NCI-H446 treated with DMSO at 0.1 percent for 48 hours (cell line): ENCODE data around the gene IFFO2.

Source experiments
- DNase-seq: peaks from one replicate; lab custom pipeline; 2025; lab: John Stamatoyannopoulos, UW

The IFFO2 gene

DNA sequence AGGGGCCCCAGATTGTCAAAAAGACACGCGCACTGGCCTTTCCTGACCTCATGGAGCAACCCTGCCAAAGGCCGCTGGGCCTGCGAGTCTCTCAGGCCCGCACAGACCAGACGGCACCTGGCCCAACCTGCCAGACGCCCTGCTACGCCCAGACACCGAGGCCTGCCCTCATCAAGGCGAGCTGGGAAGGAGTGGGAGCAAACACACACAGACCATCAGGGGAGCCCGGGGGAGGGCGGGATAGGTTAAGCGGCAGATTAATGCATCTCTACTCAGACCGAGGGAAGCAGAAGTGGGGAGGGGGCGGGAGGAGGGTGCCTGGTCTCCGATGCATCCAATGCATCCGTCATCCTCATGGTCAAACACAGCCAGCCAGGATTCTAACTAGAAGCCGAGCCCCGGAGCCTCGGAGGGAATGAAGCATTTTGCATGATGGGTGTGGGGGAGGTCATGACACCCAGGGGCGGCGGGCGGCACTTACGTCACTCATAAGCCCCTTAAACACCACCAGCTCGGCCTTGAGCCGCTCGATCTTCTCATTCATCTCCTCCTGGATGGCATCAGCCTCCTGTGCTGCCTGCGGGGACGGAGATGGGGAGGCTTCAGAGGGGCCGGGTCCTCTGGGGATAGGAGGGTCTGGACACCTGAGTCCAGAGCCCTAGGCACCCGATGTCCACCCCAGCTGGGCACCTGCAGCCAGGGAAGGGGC is 37.1 kb downstream of the IFFO2 start:
- no peak for DNase-seq

DNA sequence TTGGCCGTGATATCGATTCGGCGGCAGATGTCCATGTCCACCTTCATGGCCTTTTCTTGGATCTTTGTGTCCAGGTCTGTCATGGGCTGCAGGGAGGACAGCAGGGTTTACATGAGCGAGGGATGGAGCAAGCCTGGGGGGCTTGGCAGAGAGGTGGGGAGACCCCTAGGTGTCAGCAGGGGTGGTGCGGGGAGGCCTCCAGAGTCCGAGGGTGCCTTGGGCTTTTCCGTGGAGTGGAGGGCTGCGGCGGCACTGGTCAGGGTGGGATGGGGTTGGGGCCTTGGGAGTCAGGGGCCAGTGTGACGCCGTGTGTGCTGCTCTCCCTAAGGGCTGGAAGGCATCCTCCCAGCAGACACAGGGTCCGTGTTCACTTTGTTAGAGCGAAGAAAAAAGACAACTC is 38.1 kb downstream of the IFFO2 start:
- DNase-seq, result no peak

DNA sequence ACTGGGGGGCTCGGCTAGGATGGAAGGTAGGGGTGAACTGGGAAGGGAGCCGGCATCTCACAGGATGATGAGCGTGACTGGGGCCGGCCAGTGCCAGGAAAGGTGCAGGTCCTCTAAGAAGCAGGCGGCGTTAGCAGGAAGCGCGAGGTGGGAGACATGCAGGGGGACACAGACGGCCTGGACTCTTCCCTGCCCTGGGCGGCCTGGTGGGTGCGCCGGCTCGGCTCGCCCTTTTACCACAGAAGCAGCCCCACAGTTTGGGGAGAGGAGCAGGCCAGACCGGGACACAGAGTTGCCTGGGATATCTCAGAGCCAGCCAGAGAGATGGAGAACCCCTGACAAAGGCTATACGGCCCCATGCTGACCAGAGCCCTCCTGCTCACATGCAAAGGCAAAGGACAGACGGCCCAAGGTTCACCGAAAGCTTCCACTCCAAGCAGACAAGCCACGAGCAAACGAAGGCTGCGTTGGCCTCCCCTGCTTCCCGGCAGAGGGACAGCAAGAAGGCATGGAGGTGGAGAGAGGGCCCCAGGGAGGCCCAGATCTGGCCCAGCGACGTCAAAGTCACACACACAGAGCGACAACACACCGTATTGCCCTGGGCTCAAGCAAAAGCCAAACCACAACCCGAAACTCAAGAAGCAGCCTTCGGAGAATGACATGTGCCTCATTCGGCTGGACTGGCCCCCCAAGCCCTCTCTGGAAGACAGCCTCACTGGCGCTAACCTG is 39.2 kb downstream of the IFFO2 start:
- no peak for DNase-seq

DNA sequence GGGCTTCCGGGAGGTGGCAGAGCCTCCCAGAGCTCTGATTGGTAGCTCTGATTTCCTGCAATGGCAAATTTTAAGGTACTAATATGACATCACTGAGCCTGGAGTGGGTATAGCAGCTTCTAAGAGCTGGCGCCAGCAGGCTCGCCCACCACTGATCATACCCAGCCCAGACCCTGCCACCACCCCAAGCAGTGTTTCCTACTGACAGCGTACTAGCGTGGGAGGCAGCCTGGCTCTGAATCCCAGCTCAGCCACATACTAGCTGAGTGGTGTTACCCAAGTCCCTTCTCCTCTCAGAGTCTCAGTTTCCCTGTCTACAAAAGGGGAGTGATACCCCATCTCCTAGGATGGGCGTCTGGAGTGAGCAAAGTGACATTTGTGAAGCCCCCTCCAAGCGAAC is 41.1 kb downstream of the IFFO2 start:
- DNase-seq, result no peak

DNA sequence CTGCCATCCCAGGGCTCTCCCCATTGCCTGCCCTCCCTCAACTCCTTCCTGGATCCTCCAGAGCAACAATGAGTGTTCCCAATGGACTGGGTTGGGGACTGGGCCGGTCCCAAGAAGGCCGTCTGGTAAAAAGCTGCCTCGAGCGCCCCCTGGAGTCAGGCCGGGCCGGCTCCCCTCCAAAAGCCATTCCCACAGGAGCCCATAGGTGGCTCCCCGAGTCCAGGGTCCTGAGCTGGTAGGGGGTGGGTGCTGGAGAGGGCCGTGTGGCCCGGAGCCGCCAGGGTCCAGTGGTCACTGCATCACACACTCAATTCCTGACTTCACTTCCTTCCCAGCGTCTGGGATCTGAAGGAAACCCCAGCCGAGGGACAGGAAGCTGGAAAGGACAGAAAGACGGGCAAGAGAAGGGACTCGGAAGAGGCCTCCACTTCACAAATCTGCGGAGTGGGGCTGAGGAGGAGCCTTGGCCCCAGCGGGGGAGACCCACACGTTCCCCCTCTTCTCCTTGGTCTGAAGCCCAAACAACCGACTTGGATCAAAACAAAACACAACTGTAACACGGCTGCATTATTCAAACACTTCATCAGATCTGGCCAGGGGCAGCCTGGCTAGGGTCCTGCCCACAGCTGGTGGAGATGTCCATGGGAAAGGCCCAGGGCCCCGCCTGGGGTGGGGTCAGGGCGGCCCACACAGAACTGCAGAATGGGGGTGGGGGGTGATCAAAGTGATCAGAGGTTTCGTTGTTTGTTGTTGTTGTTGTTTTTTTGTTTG is 43.2 kb downstream of the IFFO2 start:
- DNase-seq, result no peak

DNA sequence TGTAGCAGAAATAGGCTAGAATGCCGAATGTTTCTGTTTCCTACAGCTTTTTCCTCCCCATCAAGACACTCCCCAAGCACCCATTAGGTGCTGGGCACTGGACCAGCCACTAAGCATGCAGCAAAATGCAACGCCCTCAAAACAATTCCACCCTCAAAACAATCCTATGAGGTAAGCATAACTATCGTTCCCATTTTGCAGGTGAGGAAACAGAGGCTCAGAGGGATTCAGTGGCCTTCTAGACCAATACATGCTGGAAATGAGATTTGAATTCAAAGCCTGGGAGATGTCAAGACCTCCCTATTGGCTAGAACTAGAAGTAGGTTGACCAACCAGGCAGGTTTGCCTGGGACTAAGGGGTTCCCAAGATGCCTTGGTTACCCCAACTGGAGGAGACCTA is 43.9 kb downstream of the IFFO2 start:
- DNase-seq, result no peak

DNA sequence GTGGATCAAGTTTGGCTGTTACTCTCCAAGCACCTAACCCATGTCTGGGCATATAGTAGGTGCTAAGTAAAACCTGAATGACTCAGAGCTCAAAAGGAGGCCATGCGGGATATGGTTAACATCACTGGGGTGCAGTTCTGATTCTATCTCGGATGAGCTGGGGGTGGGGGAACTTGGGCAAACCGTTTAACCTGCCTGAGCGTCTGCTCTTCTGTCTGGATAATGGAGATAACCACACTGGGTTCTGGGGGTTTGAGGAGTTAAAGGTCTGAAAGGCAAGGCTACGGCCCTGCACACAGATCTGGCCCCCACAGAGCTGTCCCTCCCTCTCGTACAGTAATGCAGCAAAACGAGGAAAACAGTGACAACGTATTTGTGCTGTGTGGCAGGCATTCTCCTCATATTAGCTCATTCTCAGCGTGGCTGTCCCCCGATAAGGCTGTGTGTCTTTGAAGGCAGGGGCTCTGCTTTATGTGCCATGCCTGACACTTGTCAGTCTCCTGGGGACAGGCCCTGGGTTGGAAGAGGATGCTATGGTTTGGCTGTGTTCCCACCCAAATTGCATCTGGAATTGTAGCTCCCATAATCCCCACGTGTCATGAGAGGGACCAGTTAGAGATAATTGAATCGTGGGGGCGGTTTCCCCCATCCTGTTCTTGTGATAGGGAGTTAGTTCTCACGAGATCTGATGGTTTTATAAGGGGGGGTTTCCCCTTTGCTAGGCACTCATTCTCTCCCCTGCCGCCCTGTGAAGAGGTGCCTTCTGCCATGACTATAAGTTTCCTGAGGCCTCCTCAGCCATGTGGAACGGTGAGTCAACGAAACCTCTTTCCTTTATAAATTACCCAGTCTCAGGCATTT is 47.3 kb downstream of the IFFO2 start:
- DNase-seq, result no peak

DNA sequence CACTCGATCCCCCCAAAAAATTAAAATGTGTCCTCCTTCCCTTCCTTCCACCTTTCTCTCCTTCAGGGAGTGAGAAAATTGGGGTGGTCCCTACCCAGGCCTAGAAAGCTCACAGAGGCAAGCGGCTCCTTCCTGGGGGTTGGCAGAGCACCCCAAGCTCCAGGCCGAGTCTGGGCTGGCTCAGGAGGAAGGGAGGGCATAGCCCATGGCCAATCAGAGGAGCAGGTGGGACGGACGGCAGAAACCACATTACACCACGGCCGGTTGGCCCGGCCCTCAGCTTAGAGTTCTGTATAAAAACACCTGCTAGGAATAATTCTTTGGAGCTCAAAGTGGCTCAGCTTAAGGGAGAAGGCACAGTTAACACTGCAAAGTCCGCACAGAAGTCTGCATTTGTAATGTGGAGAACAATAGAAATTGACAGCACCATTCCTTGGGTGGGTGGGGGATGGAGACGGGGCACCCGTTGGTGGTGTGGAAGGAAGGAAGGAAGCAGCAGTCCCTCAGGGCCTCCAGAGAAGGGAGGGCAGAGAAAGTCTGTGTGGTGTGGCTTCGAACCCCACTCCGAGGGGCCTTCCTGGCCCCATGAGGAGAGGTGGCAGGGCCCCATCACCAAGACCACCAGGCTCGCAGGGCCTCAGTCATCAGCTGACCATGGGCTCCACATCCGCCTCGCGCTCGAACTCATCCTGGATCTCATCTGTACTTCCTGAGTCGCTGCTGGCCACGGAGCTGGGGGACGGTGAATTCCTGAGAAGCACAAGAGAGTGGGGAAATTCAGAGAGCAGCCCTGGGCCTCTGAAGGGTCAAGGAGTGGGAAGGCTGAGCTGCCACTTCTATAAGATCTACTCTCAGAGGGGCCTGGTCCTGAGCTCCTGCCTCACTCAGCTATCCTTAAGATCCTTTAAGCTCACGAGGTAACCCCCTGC is 48.3 kb downstream of the IFFO2 start:
- DNase-seq, result no peak

DNA sequence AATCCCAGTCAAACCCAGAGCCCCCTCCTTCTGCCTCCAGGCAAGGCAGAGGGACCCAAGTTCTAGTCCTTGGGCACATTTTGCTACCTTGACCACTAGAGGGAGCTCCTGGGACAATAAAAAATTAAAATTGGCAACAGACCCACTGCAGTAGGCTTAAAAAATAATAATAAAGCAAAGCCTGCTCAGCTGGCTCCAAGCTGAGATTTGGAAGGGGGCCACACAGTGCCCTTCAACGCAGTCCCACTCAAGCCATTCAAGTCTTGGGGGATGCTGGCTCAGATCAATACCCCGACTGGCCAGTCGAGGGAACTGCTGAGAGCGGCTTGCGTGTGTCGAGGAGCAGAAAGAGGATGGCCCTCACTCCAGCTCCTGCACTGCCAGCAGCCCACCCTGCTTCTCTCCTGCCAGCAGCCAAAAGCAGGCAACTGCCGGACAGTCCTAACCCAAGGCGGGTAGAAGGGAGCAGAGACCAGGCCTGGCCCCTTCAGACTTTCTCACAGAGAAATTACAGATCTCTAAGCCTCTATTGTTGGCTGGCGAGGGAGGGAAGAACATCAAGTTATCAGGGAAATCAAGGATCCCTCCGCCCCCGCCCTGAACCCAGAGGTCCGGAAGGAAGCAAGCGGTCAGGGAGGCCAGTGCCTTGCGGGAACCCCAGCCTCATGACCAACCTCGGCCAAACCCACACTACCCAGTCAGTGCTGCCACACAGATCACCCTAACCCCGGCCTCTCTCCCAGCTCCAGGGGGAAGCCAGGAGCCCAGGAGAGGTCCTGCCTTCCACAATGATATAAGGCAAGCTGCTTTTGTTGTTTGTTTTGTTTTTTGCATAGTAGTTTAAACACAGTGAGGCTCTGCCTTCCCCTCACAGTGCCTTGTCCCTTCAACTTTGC is 49.2 kb downstream of the IFFO2 start:
- peak; percentile 30 for DNase-seq

DNA sequence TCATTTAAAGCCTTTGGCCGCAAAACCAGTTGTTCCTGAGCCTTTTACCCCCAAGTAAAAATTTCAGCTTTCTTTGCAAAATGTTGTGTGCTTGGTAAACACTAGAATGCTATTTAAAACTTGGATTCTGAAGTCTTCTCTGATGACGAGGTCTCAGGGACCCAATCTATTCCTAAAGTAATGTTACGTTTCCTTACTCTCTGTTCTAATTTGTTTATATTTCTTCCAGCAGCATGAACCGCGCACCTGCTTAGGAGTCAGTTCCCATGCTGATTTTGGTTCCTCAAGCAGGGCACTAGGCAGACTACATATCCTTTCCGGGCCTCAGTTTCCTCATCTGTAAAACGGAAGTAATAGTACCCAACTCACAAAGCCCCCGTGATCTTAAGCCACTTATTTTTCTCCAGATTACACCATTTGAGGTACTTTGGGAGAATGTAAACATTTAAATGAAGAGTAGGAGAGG is 53.2 kb downstream of the IFFO2 start:
- no peak for DNase-seq

DNA sequence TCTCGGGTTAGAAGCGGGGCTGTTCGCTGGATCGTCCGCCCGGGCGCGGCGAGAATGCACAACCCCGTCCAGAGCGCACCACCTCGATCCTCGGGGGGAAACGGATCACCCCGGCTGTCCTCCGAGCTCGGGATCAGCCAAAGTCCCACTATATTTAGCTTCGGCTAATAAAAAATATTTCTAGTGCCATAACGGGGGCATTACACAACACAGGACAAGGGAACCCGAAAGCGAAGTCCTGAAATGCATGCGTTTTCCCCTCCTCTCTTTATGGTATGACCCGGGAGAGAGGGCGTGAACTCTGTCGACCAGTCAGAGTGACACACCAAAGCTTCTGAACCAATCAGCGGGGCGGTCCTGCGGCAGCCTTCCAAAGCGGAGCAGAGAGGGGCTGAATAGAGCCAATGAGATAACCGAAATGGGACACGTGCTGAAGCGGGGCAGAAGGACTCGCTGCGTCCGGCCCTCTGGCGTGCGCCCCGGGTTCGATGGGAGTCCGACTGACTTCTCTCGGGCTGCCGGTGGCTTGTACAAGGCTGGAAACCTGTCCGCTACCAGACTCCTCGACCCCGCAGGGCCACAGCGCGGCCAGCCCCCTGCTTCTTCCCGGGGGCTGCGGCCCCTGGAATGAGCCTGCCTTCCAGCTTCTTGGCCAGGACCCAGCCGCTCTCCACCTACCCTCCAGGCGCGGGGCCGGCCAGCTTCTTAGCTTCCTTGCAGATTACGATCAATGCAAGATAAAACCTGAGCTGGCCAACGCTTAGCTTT is 53.8 kb downstream of the IFFO2 start, which contains the start of gene ALDH4A1:
Gene ALDH4A1 (minus strand): TSS at position 33 of the 768 bp plus-strand sequence. CDS start 32 bp downstream, at position 1.
- DNase-seq, result peak; percentile 97

DNA sequence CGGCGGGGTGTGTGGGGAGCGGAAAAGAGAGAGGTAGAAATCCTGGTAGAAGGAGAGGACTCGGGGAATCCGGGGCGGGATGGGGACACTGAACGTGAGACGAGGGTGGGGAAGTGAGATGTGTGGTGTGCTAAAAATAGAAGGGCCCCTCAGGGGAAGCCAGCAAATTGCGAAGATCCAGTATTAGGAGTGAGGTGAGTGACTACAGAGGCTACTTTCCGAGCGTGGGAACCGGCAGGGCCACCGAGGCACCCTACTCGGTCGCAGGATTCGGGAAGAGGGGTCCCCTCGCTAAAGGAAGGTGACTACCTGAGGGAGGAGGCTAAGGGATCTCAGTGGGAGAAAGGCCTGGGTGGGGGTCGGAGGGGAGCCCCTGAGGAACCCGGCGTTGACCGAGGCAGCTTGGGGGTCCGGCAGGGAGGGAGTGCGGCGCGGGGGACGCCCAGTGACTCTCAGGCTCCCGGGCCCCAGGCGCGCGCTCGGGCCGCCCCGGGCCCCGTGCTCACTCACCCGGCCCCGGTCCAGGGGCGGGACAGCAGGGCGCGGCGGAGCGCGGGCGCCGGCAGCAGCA is 54.4 kb downstream of the IFFO2 start:
- no peak for DNase-seq

DNA sequence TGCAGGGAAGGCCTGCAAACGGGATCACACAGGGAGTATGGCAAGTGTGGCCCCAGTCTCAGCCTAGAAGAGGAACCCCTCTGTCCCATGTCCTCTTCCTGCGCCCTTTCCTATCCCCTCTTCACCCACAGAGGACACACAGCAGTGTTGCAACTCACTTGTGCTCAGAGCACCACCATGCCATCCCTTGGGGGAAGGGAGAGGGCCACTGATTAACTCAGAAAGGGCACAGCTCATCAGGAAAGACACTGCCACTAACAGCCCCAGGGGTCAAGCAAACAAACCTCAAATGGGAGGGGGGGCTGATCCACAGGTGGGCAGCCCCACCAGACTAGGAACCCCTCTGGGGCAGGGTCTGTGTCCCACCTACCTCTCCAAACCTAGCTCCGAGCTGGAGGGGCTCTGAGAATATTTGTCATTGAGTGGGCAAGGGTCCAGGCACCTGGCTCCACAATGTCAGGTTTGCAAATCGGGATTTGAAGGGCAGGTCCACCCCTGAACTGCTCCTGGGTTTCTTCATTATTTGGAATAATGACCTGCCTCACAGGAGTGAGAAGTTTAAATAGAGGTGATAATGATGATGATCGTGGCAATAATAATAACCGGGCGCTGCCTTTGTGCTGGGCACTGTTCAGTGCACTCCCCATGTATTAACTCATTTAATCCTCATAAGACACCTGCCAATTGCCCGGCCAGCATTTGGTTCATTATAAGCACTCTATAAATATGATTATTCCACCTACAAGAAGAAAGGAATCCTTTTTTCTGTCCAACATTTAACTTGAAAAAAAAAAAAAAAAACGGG is 55.1 kb downstream of the IFFO2 start:
- no peak for DNase-seq

DNA sequence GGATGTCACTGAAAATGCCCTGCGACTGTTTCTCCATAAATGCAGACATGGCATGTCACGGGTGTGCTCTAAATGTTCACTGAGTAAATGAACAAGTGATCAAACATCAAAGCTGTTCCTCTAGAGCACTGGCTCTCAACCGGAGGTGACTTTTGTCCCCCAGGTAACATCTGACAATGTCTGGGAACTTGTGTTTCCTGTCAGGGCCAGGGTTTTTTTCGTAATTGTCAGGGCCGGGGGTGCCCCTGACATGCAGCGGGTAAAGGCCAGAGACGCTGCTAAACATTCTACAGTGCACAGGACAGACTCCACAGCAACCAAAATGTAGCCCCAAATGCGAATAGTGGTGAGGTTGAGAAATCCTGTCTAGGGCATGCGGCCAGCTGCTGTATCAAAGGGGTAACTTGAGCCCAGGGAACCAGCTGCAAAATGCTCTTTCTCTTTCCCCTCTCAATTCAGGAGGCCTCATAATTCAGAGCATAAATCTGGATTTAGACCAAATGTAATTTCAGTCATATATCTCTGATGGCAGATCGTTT is 56.1 kb downstream of the IFFO2 start:
- DNase-seq, result no peak

DNA sequence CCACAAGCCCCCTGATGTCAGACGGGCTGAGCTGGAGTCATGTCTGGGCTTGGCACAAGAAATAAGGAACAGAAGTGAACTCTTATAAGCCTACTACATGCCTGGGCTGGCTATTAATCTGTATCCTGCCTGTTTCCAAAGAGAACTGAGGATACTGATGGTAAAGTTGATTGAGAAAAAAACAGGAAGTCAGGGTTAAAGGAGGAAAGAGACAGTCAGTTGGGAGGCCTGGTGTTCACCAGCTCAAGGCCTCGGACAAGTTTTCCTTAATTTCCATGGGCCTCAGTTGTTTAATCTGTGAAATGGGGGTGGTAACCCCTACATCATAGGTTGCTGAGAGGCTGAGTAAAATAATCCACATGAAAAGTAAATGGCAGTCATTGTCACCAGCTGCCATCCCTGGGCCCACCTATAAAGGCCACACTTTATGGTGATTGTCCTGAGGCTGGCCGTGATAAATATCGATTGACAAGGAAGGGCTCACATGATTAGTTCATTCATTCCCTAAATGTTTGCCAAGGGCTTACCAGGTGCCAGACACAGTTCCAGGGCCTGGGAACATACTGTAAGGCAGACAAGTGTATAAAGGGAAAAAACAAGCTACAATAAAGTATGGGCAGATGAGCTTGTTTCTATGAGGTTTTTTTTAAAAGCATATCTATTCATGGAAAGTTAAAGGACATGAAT is 57.0 kb downstream of the IFFO2 start:
- no peak for DNase-seq

DNA sequence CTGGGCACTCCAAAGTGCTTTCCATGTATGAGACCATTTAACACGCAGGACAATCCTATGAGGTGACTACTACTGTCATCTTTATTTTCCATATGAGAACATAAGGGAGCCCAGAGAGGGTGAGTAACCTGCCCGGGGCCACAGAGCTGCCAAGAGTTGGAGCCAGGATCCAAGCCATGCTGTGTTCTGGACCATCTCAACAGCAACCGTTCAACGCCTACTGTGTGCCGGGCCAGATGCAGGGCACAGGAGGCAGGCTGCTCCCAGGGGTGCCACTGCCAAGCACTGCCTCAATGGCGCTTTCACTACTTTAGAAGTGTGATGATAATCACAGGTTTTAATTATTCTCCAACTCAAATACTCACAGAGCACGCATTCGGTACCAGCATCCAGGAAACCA is 57.9 kb downstream of the IFFO2 start:
- no peak for DNase-seq

DNA sequence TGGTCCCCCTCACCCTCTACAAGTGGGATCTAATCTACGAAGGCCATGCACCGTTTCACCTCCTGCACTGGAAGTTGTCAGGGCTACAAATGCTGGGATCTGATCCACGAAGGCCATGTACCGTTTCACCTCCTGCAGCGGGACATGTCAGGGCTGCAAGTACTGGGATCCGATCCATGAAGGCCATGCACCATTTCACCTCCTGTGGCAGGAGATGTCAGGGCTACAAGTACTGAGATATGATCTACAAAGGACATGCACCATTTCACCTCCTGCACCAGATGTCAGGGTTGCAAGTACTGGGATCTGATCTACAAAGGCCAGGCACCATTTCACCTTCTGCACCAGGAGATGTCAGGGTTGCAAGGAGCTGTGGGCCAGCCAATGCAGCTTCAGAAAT is 61.2 kb downstream of the IFFO2 start:
- DNase-seq, result no peak
